ENCODE measurements around the gene CENPV.
A peak's percentile ranks its signal among the peaks of the same experiment; 100 is the strongest.

The CENPV gene

GRCh38 chr17:16352303-16352666 lies 984 bp downstream of the CENPV start (continued):
- TF ChIP-seq, protein P1, sequence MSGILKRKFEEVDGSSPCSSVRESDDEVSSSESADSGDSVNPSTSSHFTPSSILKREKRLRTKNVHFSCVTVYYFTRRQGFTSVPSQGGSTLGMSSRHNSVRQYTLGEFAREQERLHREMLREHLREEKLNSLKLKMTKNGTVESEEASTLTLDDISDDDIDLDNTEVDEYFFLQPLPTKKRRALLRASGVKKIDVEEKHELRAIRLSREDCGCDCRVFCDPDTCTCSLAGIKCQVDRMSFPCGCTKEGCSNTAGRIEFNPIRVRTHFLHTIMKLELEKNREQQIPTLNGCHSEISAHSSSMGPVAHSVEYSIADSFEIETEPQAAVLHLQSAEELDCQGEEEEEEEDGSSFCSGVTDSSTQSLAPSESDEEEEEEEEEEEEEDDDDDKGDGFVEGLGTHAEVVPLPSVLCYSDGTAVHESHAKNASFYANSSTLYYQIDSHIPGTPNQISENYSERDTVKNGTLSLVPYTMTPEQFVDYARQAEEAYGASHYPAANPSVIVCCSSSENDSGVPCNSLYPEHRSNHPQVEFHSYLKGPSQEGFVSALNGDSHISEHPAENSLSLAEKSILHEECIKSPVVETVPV (CRISPR knock-in tag; IDR thresholded peaks at IDR 0.05) = no peak

DNA sequence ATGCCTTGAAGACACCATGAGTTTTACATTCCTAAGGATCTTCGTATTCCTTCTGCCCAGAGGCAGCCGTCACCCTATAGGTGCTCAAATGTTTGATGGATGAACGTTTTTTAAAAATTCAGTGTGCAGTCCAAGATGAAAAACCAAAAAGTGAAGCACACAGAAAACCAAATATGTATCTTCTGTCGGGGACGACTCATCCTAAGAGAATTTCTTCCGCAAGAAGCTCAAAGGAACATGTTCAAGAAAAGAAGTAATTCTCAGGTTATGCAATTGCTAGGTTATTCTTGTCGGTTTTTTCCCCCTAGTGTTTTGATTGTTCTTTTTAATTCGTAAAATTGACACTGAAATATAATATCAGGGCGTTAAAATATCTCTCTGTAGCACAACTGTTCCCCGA lies 1.4 kb downstream of the CENPV start:
- TF ChIP-seq SNAI2 (CRISPR knock-in tag; IDR thresholded peaks at IDR 0.05) (no peak), TCF4 (CRISPR knock-in tag; IDR thresholded peaks at IDR 0.05; ENCODE audit: borderline replicate concordance) (no peak), ZFP30 (CRISPR knock-in tag; IDR thresholded peaks at IDR 0.05) (no peak), PPARA (CRISPR knock-in tag; IDR thresholded peaks at IDR 0.05; ENCODE audit: borderline replicate concordance) (no peak), ISL1 (CRISPR knock-in tag; IDR thresholded peaks at IDR 0.05) (no peak), ZNF70 (CRISPR knock-in tag; IDR thresholded peaks at IDR 0.05) (no peak), ARNTL (CRISPR knock-in tag; IDR thresholded peaks at IDR 0.05; ENCODE audit: borderline replicate concordance, low read depth) (no peak), ZC3H10 (CRISPR knock-in tag; IDR thresholded peaks at IDR 0.05) (no peak), ZNF8 (CRISPR knock-in tag; IDR thresholded peaks at IDR 0.05) (no peak), GLIS3 (CRISPR knock-in tag; IDR thresholded peaks at IDR 0.05) (no peak), OSR1 (CRISPR knock-in tag; IDR thresholded peaks at IDR 0.05) (no peak), TSHZ2 (CRISPR knock-in tag; IDR thresholded peaks at IDR 0.05) (no peak), ESRRG (CRISPR knock-in tag; IDR thresholded peaks at IDR 0.05) (no peak), ZNF565 (CRISPR knock-in tag; conservative IDR thresholded peaks at IDR 0.05; ENCODE audit: low read depth) (no peak)
- TF ChIP-seq, protein P1 (CRISPR knock-in tag; IDR thresholded peaks at IDR 0.05) = no peak
- TF ChIP-seq, protein P2, sequence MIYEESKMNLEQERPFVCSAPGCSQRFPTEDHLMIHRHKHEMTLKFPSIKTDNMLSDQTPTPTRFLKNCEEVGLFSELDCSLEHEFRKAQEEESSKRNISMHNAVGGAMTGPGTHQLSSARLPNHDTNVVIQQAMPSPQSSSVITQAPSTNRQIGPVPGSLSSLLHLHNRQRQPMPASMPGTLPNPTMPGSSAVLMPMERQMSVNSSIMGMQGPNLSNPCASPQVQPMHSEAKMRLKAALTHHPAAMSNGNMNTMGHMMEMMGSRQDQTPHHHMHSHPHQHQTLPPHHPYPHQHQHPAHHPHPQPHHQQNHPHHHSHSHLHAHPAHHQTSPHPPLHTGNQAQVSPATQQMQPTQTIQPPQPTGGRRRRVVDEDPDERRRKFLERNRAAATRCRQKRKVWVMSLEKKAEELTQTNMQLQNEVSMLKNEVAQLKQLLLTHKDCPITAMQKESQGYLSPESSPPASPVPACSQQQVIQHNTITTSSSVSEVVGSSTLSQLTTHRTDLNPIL (CRISPR knock-in tag; IDR thresholded peaks at IDR 0.05; ENCODE audit: low read depth) = no peak
- TF ChIP-seq, protein P3, sequence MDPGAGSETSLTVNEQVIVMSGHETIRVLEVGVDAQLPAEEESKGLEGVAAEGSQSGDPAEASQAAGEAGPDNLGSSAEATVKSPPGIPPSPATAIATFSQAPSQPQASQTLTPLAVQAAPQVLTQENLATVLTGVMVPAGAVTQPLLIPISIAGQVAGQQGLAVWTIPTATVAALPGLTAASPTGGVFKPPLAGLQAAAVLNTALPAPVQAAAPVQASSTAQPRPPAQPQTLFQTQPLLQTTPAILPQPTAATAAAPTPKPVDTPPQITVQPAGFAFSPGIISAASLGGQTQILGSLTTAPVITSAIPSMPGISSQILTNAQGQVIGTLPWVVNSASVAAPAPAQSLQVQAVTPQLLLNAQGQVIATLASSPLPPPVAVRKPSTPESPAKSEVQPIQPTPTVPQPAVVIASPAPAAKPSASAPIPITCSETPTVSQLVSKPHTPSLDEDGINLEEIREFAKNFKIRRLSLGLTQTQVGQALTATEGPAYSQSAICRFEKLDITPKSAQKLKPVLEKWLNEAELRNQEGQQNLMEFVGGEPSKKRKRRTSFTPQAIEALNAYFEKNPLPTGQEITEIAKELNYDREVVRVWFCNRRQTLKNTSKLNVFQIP (CRISPR knock-in tag; IDR thresholded peaks at IDR 0.05; ENCODE audit: borderline replicate concordance, low read depth) = no peak
- peak; percentile 38 for ATAC-seq

DNA sequence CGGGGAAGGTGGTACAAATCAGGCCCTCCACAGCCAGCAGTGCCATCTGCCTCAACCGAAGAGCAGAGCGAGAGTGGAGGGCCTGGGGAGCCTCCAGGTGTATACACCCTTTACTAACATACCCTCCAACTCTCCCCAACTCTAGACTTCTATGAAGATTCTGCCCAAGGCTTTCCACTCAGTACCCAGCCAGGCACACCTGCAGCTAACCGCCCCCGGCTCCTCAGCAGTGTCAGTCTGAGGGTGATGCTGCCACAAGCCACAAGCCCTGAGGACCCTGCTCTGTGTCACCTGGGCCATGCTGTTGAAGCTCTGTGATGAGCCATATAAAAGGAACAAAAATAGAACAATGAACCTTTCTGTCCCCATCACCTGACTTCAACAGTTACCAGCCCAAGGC lies 3.8 kb downstream of the CENPV start:
- no peak for ATAC-seq
- no peak for TF ChIP-seq ISL1 (CRISPR knock-in tag; IDR thresholded peaks at IDR 0.05)
- TF ChIP-seq ZNF565 (CRISPR knock-in tag; conservative IDR thresholded peaks at IDR 0.05; ENCODE audit: low read depth) = no peak
- no peak for TF ChIP-seq GLIS3 (CRISPR knock-in tag; IDR thresholded peaks at IDR 0.05)
- no peak for TF ChIP-seq TCF4 (CRISPR knock-in tag; IDR thresholded peaks at IDR 0.05; ENCODE audit: borderline replicate concordance)

DNA sequence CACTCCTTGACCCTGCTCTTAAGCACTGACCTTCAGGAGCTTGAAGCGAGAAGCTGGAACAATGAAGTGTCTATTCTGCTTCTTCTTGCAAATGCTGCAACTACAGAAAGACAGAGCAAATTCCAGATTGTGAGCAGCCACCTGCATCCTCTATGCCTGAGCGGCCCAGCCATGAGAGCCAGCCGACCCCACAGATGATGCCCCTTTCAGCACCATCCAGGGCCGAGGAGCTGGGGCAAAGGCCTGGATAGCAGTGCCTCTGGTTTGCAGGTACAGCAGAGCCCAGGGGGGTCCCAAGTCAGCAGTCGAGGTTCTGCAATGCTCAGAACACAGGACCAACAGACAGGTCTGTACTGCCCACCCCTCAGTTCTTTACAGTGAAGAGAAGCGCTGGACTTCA lies 4.7 kb downstream of the CENPV start:
- ATAC-seq = no peak

DNA sequence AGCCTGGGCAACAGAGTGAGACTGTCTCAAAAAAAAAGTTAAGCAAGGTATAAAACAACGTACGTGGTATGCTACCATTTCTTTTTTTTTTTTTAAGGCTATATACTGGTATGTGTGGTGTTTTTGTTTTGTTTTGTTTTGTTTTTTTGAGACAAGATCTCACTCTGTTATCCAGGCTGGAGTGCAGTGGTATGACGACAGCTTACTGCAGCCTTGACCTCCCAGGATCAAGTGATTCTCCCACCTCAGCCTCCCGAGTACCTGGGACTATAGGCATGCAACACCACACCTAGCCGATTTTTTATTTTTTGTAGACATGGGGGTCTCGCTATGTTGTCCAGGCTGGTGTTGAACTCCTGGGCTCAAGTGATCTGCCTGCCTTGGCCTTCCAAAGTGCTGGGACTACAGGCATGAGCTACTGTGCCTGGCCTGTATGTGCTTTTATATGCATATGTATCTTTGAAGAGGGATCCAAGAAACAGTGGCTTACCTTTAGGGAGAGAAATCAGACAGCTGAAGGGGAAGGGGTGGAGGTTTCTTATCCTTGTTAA lies 6.5 kb downstream of the CENPV start:
- no peak for ATAC-seq
- TF ChIP-seq, protein P3 (CRISPR knock-in tag; IDR thresholded peaks at IDR 0.05; ENCODE audit: borderline replicate concordance, low read depth) = no peak
- no peak for TF ChIP-seq ZC3H10 (CRISPR knock-in tag; IDR thresholded peaks at IDR 0.05)
- TF ChIP-seq PPARA (CRISPR knock-in tag; IDR thresholded peaks at IDR 0.05; ENCODE audit: borderline replicate concordance) = no peak
- TF ChIP-seq TSHZ2 (CRISPR knock-in tag; IDR thresholded peaks at IDR 0.05) = no peak
- TF ChIP-seq CSDC2 (CRISPR knock-in tag; IDR thresholded peaks at IDR 0.05) = no peak
- TF ChIP-seq ZNF565 (CRISPR knock-in tag; conservative IDR thresholded peaks at IDR 0.05; ENCODE audit: low read depth) = no peak
- no peak for TF ChIP-seq GLIS3 (CRISPR knock-in tag; IDR thresholded peaks at IDR 0.05)
- TF ChIP-seq TOX (CRISPR knock-in tag; IDR thresholded peaks at IDR 0.05; ENCODE audit: borderline replicate concordance) = no peak
- no peak for TF ChIP-seq OSR1 (CRISPR knock-in tag; IDR thresholded peaks at IDR 0.05)
- TF ChIP-seq RARB (CRISPR knock-in tag; IDR thresholded peaks at IDR 0.05) = no peak
- TF ChIP-seq TCF4 (CRISPR knock-in tag; IDR thresholded peaks at IDR 0.05; ENCODE audit: borderline replicate concordance) = no peak

More for the DNA sequence above, 4.7 kb downstream of the CENPV start:
- no peak for TF ChIP-seq GLIS3 (CRISPR knock-in tag; IDR thresholded peaks at IDR 0.05)

All from SK-N-SH treated with all-trans-retinoic acid at 6 μM for 48 hours (cell line).